Sigmoid colon (tissue), 7 donors: ENCODE measurements around the gene GPC1. TPM values are rescaled to one million over a fixed set of nuclear protein-coding genes. Genes with fewer than 3 reads are reported as not detected.

Experiments
- DNase-seq: peaks from one replicate; pipeline ENCODE4 v3.0.0-alpha.2; 2019
- H3K27ac ChIP-seq, 4 donors: fragments of 200-600 bp; sonication (generic); one replicate each; pipeline ENCODE4 v1.5.1; 2016 to 2019; ENCODE audit warnings: mild to moderate bottlenecking in 1 of 4
- H3K27me3 ChIP-seq, 3 donors: fragments of 200-600 bp; sonication (generic); one replicate each; pipeline ENCODE4 v1.5.1; 2019; ENCODE audit warnings: mild to moderate bottlenecking in 1 of 3
- H3K36me3 ChIP-seq, 4 donors: fragments of 200-600 bp; sonication (generic); one replicate each; pipeline ENCODE4 v1.5.1; 2016 to 2019
- H3K4me1 ChIP-seq, 4 donors: fragments of 200-600 bp; sonication (generic); one replicate each; pipeline ENCODE4 v1.5.1; 2017 to 2019
- H3K4me3 ChIP-seq, 4 donors: fragments of 200-600 bp; sonication (generic); one replicate each; pipeline ENCODE4 v1.5.1; 2017 to 2019; ENCODE audit warnings: mild to moderate bottlenecking in 2 of 4, moderate library complexity in 1 of 4
- H3K9me3 ChIP-seq, 4 donors: fragments of 200-600 bp in 3 of 4; sonication (generic) in 3 of 4; one replicate each; pipeline versions ENCODE4 v1.5.1 to v1.6.1; 2013 to 2019
- CTCF ChIP-seq, 4 experiments: fragments of 450-650 bp in 3 of 4; fragments of 200-600 bp in 1 of 4; IDR thresholded peaks; one replicate each; pipeline ENCODE4 v1.5.1; 2016 to 2019; ENCODE audit warnings: antibody characterized with exemption in 4 of 4, mild to moderate bottlenecking in 3 of 4, moderate library complexity in 2 of 4
- EP300 ChIP-seq, 4 donors: sonication (generic); formaldehyde crosslinking; IDR thresholded peaks; one replicate each; pipeline ENCODE4 v1.6.1; 2017; ENCODE audit warnings: antibody characterized with exemption in 4 of 4
- POLR2A ChIP-seq, 2 donors: fragments of 450-650 bp; IDR thresholded peaks; one replicate each; pipeline ENCODE4 v1.6.1; 2016; ENCODE audit warnings: antibody characterized with exemption in 2 of 2, mild to moderate bottlenecking in 2 of 2, moderate library complexity in 2 of 2
- POLR2AphosphoS5 ChIP-seq, 4 donors: sonication (generic); formaldehyde crosslinking; IDR thresholded peaks; one replicate each; pipeline ENCODE4 v1.6.1; 2017; ENCODE audit warnings: antibody characterized with exemption in 4 of 4
- WGBS, 2 donors: extraction: QIAGEN DNeasy Blood & Tissue Kit; methylation state at CpG; one replicate each; pipeline ENCODE4 v1.1.7; 2013; 5-methylcytosine and 5-hydroxymethylcytosine counted together
- intact Hi-C: fragments of 100-400 bp; cut with DNase I; formaldehyde crosslinking; loops from one replicate; pipeline ENCODE4 v1.15.1; 2023
- polyA plus RNA-seq, 3 donors: library from polyadenylated mRNA; stranded (reverse); fragments of 200-250 nt; gene quantifications; one replicate each; pipeline ENCODE4 v1.2.3, GENCODE V29; 2013
- small RNA-seq, 3 donors: library from RNA; depleted of rRNA; stranded (forward); fragments of <200 nt; gene quantifications; one replicate each; pipeline ENCODE3, GENCODE V24; 2016
- total RNA-seq, 4 donors: library from RNA; depleted of rRNA; stranded (reverse); fragments of >200 nt; gene quantifications; one replicate each; pipeline ENCODE4 v1.1.0, GENCODE V29; 2016
- donor health status: healthy with polysubstance abuse.
- donor health status: Bipolar disorder and iron deficiency.
- donor health status: healthy.

Gene GPC1
- total and polyA plus RNA-seq, 7 donors: 3.0 to 30.7 (median 15.8) TPM

- 94 to 97% methylated on average over 4 of the region's 4 CpGs for WGBS, 2 donors
- peaks cover 0 to 19% (median 14%) of the 10 kb centered on the region in 4 donors for H3K4me1 ChIP-seq
- DNase-seq: no peak
- no peaks in the 10 kb centered on the region for H3K9me3 ChIP-seq
- H3K27ac ChIP-seq: no peak overlapping the region
- no peak overlapping the region for H3K4me3 ChIP-seq
- TF ChIP-seq POLR2A (IDR thresholded peaks at IDR 0.05): no peak
- TF ChIP-seq POLR2AphosphoS5 (IDR thresholded peaks at IDR 0.05): no peak
- TF ChIP-seq CTCF (IDR thresholded peaks at IDR 0.05): no peak
- no peak for TF ChIP-seq EP300 (IDR thresholded peaks at IDR 0.05)
- peaks cover 0 to 25% (median 16%) of the 10 kb centered on the region in 3 donors for H3K27me3 ChIP-seq
- intact Hi-C loops: no loop called here
- H3K36me3 ChIP-seq: no peaks in the 10 kb centered on the region
These were observed 81.9 kb downstream of the GPC1 start for GRCh38 chr2:240517342-240517741.

Small RNAs within 50 kb of the gene (small RNA-seq; reads per million reads assigned to genes)
- 3.1 to 8.7 (median 7.3) reads per million in 3 donors for gene MIR149

Other genes with a start within 250 kb of the GPC1 start
- 10 to 100 TPM in 2 of 4 donors, 1 to 10 TPM in 2; 6.7 to 14.0 (median 9.6) TPM for gene ANKMY1, start 122.3 kb downstream of the GPC1 start, total RNA-seq
- 1 to 10 TPM; 3.6 to 9.4 (median 3.9) TPM for gene ANKMY1, start 122.3 kb downstream of the GPC1 start, polyA plus RNA-seq
- gene DUSP28, start 124.7 kb downstream of the GPC1 start, total RNA-seq: 10 to 100 TPM in 1 of 4 donors, 1 to 10 TPM in 3; 4.6 to 10.2 (median 7.6) TPM
- gene DUSP28, start 124.7 kb downstream of the GPC1 start, polyA plus RNA-seq: 1 to 10 TPM; 5.0 to 5.4 (median 5.1) TPM
- gene RNPEPL1, start 132.8 kb downstream of the GPC1 start, total RNA-seq: 10 to 100 TPM; 23.1 to 87.8 (median 28.4) TPM
- 100 to 1,000 TPM in 2 of 3 donors, 10 to 100 TPM in 1; 64.3 to 136 (median 102) TPM for gene RNPEPL1, start 132.8 kb downstream of the GPC1 start, polyA plus RNA-seq
- gene CAPN10, start 151.1 kb downstream of the GPC1 start, total RNA-seq: 10 to 100 TPM; 10.5 to 27.7 (median 16.3) TPM
- gene CAPN10, start 151.1 kb downstream of the GPC1 start, polyA plus RNA-seq: 10 to 100 TPM; 11.4 to 33.0 (median 16.4) TPM
- 1 to 10 TPM; 1.3 to 7.8 (median 3.5) TPM for gene GPR35, start 189.8 kb downstream of the GPC1 start, total RNA-seq
- 10 to 100 TPM; 28.2 to 76.6 (median 33.0) TPM for gene GPR35, start 189.8 kb downstream of the GPC1 start, polyA plus RNA-seq
- not detected for gene AQP12B, start 247.2 kb downstream of the GPC1 start, total RNA-seq
- gene AQP12B, start 247.2 kb downstream of the GPC1 start, polyA plus RNA-seq: 1 to 10 TPM in 2 of 3 donors, not detected in 1; 1.2 to 5.5 TPM